ENCODE data around the gene AJUBA.

The AJUBA gene

GRCh38 chr14:22929961-22930364, 52.4 kb downstream of the AJUBA start:
- DNase-seq, result no peak

GRCh38 chr14:22929104-22929960, 53.0 kb downstream of the AJUBA start, which contains the start of gene PRMT5:
Gene PRMT5, minus strand, starts transcription at chr14:22929376. Its CDS starts 15 bp downstream, at chr14:22929361.
- DNase-seq, result peak; percentile 97

- DNase-seq, result peak in 1 of 2 donors; percentile 11
These were observed 53.9 kb downstream of the AJUBA start for GRCh38 chr14:22928237-22929103.

- no peak for DNase-seq
These were observed 56.0 kb downstream of the AJUBA start for GRCh38 chr14:22926316-22926715.

GRCh38 chr14:22925513-22925912, 56.8 kb downstream of the AJUBA start:
- no peak for DNase-seq

GRCh38 chr14:22923746-22924145, 58.6 kb downstream of the AJUBA start:
- no peak for DNase-seq

GRCh38 chr14:22922294-22922693, 60.1 kb downstream of the AJUBA start:
- DNase-seq, result no peak

Data from stimulated activated CD4-positive, alpha-beta T cell treated with anti-CD3 and anti-CD28 coated beads, Interleukin-2, amount 100 ng/mL, for 24 hours (primary cell).